CD4-positive, alpha-beta T cell treated with Interferon gamma for 1 hour (primary cell): ENCODE data around the gene B4GALNT1.
"Not testable (repeated sequence)": the region's sequence is repeated elsewhere in the genome, so short reads cannot be mapped to it uniquely, and the experiment has no call there.

ENCODE experiments used
- DNase-seq: peaks from one replicate; pipeline ENCODE4 v3.0.0-alpha.2; 2020

B4GALNT1 gene

GRCh38 chr12:57632958-57633840, at the start of gene B4GALNT1:
Gene B4GALNT1 (minus strand): TSS chr12:57633201. CDS start chr12:57632132, 1,069 bp downstream.
- peak; percentile 61 for DNase-seq

DNA sequence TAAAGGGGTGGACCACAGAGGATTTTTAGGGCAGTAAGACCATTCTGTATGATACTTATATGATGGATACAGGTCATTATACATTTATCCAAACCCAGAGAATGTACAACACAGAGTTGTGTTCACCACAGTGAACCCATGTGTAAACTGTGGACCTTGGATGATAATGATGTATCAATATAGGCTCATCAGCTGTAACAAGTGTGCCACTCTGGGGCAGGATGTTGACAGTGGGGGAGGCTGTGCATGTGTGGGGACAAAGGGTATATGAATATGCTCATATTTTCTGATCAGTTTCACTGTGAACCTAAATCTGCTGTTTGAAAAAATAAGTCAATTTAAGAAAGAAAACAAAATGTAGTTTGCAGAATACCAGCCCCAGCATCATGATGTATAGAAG, 46.7 kb upstream of the B4GALNT1 start:
- no peak for DNase-seq

DNA sequence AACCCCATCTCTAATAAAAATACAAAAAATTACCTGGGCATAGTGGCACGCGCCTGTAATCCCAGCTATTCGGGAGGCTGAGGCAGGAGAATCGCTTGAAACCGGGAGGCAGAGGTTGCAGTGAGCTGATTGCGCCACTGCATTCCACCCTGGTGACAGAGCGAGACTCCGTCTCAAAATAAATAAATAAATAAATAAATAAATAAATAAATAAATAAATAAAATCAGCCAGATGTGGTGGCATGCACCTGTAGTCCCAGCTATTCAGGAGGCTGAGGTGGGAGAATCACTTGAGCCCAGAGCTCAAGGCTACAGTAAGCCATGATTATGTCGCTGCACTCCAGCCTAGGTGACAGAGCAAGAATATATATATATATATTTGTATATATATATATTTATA, 44.9 kb upstream of the B4GALNT1 start:
- DNase-seq = not testable (repeated sequence)

DNA sequence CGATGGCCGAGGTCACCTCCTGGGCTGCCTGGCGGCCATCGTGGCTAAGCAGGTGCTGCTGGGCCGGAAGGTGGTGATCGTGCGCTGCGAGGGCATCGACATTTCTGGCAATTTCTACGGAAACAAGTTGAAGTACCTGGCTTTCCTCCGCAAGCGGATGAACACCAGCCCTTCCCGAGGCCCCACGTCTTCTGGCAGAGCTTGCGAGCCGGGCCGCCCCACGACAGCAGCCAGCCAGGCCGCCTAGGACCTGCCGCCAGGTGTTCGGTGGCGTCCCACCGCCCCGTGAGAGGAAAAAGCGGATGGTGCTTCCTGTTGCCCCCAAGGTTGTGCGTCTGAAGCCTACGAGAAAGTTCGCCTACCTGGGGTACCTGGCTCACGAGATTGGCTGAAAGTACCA, 41.7 kb upstream of the B4GALNT1 start:
- DNase-seq = no peak

DNA sequence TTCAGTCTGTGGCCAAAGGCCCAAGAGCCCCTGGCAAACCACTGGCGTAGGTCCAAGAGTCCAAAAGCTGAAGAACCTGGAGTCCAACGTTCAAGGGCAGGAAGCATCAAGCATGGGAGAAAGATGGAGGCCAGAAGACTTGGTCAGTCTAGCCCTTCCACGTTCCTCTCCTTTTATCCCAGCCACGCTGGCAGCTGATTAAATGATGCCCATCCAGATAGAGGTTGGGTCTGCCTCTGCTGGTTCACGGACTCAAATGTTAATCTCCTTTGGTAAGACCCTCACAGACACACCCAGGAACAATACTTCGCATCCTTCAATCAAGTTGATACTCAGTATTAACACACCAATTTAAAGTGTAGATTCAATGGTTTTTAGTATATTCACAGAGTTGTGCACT, 39.8 kb upstream of the B4GALNT1 start:
- no peak for DNase-seq

GRCh38 chr12:57671811-57672210, 38.8 kb upstream of the B4GALNT1 start:
- DNase-seq = not testable (repeated sequence)

DNA sequence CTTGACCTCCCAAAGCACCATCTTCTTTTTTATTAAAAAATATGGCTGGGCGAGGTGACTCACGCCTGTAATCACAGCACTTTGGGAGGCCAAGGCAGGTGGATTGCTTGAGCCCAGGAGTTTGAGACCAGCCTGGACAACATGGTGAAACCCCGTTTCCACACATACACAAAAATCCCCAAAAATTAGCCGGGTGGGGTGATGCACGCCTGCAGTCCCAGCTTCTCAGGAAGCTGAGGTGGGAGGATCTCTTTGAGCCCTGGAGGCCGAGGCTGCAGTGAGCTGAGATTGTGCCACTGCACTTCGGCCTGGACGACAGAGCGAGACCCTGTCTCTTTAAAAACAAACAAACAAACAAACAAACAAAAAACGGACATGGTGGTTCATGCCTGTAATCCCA, 36.7 kb upstream of the B4GALNT1 start:
- DNase-seq = not testable (repeated sequence)

DNA sequence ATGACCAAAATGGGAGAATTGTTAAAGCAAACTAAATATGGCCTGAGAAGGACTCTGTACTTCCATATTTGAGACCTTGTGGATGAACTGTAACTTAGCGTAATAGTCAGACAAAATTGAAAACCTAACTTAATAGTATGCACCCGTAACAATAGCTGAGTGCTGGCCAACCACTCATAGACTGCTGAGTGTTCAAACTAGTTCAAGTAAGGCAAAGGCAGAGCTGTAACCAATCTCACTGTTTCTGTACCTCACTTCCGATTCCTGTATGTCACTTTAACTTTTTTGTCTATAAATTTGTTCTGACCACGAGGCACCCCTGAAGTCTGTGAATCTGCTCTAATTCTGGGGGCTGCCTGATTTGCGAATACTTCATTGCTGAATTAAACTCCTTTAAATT, 33.9 kb upstream of the B4GALNT1 start:
- DNase-seq = no peak

GRCh38 chr12:57665066-57665820, 32.2 kb upstream of the B4GALNT1 start:
- not testable (repeated sequence) for DNase-seq

DNA sequence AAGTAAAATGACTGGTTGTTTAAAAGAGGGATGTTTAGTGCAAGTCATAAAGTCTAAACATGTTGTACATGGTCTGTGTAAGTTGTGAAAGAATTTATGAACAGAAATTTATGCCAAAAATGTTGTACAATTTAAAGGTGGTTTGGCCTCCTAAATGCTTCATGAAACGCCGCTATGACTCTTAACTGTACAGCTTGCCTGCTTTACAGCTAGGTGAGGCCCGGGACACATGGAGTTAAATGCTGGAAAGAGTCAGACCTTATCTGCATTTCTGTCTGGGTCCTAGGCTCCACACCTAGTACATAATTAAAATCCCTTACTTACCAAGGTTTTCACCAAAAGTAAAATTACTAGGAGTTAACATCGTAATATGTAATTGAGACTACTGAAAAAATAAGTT, 28.4 kb upstream of the B4GALNT1 start:
- DNase-seq = no peak

GRCh38 chr12:57658890-57659289, 25.9 kb upstream of the B4GALNT1 start:
- no peak for DNase-seq

DNA sequence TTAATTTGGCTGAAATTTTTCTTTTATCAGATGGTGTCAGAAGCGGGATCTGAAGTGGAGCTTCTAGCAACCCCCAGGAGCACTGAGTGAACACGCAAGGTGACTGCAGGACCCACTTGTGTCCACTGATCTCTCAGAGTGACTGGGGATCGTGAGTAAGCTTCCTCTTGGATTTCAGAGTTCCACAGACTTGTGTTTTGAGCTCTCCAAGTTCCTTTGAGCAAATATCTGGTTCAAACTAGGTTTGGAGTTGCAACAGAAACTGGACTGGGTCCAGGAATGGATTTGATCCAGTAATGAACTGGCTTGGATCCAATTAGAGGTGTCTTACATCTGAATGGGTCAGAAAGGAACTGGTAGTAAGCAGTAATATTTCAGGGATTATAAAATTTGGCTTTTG, 24.7 kb upstream of the B4GALNT1 start:
- no peak for DNase-seq

DNA sequence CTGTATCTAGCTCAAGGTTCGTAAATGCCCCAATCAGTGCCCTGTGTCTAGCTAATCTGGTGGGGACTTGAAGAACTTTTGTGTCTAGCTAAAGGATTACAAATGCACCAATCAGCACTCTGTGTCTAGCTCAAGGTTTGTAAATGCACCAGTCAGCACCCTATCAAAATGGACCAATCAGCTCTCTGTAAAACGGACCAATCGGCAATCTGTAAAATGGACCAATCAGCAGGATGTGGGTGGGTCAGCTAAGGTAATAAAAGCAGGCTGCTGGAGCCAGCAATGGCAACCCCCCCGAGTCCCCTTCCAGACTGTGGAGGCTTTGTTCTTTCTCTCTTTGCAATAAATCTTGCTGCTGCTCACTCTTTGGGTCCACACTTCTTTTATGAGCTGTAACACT, 23.4 kb upstream of the B4GALNT1 start:
- DNase-seq = not testable (repeated sequence)

DNA sequence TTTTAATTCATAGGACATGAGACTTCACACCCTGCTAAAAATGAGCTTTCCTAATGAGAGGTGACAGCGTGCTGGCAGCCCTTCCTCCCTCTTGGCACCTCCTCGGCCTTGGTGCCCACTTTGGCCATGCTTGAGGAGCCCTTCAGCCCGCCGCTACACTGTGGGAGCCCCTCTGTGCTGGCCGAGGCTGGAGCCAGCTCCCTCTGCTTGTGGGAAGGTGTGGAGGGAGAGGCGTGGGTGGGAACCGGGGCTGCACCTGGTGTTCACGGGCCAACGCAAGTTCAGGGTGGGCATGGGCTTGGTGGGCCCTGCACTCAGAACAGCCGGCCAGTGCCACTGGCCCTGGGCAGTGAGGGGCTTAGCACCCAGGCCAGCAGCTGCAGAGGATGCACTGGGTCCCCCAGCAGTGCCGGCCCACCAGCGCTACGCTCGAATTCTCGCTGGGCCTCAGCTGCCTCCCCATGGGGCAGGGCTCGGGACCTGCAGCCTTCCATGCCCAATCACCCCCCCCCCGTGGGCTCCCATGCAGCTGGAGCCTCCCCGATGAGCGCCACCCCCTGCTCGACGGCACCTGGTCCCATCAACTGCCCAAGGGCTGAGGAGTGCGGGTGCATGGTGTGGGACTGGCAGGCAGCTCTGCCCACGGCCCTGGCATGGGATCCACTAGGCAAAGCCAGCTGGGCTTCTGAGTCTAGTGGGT, 22.7 kb upstream of the B4GALNT1 start:
- no peak for DNase-seq

- DNase-seq = no peak
Measured at GRCh38 chr12:57654042-57654441, 21.0 kb upstream of the B4GALNT1 start.

- DNase-seq = not testable (repeated sequence)
Measured at GRCh38 chr12:57646659-57647049, 13.7 kb upstream of the B4GALNT1 start.

DNA sequence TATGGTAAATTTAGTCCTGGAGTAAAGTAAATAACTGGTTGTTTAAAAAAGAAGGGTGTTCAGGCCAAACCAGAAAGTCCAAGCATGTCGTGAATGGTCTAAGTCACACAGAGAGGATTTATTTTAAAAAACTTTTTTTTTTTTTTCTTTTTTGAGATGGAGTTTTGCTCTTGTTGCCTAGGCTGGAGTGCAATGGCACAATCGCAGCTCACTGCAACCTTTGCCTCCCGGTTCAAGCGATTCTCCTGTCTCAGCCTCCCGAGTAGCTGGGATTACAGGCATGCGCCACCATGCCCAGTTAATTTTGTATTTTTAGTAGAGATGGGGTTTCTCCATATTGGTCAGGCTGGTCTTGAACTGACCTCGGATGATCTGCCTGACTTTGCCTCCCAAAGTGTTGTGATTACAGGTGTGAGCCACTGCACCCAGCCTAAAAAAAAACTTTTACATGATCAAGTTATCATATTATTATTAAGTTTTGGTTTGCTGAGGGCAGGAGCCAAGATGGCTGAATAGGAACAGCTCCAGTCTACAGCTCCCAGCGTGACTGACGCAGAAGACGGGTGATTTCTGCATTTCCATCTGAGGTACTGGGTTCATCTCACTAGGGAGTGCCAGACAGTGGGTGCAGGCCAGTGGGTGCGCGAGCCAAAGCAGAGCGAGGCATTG, 13.1 kb upstream of the B4GALNT1 start:
- DNase-seq = not testable (repeated sequence)

DNA sequence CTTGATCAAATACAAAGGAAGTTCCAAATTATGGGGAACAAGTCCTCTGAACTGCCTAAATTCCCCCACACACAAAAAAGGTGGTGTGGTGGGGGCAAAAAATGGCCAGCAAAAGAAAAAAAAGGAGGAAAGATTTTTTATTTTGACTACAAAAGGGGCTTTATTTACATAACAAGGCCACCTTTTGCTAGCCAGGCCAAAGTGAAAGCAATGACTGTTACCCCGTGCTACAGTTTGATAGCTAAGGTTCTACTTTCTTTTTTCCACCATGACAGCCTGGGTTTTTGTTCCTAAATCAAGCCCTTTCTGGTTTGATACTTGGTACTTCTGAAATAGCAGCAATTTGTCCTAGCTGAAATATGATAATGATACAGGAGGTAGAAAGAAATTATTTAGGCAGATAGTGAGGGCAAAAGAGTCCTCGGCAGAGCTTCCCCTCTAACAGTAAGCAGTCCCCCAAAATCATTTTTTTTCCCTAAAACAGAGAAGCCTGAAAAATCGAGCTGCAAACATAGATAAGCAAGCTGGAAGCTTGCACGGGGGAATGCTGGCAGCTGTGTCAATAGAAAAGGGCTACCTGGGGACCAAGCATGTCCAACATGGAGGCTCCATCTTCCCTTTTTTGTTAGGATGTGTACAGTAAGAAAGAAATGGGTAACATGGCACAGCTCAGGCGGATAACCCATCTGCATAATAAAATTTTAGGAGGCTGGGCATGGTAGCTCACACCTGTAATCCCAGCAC, 8.9 kb upstream of the B4GALNT1 start:
- no peak for DNase-seq

GRCh38 chr12:57640175-57641042, 7.4 kb upstream of the B4GALNT1 start:
- no peak for DNase-seq

DNA sequence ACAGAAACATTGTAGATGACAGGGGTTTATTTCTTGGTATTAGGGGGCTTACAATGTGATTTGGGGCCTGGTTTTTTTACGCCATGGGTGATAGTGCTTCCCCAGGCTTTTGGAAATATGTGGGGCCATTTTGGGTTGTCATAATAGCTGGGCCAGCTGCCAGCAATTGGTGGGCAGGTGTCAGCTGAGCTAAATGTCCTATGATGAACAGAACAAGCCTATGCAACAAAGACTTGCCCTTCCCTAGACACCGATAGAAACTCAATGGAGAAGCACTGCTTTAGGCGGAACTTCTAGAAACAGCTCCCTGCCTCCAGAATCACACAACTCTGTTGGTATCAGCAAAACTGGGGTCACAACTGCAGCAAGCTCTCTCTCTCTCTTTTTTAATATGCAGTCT, 5.1 kb upstream of the B4GALNT1 start:
- no peak for DNase-seq

DNA sequence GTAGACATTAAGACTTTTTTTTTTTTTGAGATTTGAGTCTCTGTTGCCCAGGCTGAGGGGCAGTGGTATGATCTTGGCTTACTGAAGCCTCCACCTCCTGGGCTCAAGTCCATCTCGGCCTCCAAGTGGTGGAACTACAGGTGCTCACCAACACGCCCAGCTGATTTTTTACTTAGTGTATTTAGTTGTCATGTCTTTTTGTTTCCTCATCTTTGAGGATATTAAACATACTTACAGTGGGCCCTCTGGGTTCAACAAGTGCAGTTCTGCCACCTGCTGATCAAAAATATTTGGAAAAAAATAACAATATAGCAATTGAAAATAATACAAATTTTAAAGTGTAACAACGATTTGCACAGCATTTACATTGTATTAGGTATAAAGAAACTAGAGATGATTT, 4.4 kb upstream of the B4GALNT1 start:
- no peak for DNase-seq
